Heart left ventricle (tissue), 16 donors: ENCODE data around the gene WDPCP. TPM values are rescaled to one million over a fixed set of nuclear protein-coding genes. Genes with fewer than 3 reads are reported as not detected.

Experiments used
- ATAC-seq, 4 donors: fragments of 200-7000 bp; cut with Tn5 transposase; one replicate each; pipeline ENCODE4 v1.9.1; 2020 to 2022; ENCODE audit warnings: moderate library complexity in 4 of 4, mild to moderate bottlenecking in 3 of 4, moderate number of reproducible peaks in 1 of 4
- DNase-seq, 5 donors: peaks; one replicate each; pipeline ENCODE4 v3.0.0-alpha.2; 2020
- H3K27ac ChIP-seq, 12 donors: fragments of 200-600 bp; sonication (generic) in 4 of 12; one replicate each; pipeline versions ENCODE4 v1.5.0 to v1.8.0; 2016 to 2022; ENCODE audit warnings: mild to moderate bottlenecking in 2 of 12
- H3K27me3 ChIP-seq, 9 donors: fragments of 200-600 bp; sonication (generic) in 2 of 9; one replicate each; pipeline versions ENCODE4 v1.5.1 to v1.8.0; 2016 to 2022; ENCODE audit warnings: mild to moderate bottlenecking in 3 of 9
- H3K36me3 ChIP-seq, 9 donors: fragments of 200-600 bp; sonication (generic) in 2 of 9; one replicate each; pipeline versions ENCODE4 v1.5.0 to v1.8.0; 2018 to 2022; ENCODE audit warnings: mild to moderate bottlenecking in 2 of 9
- H3K4me1 ChIP-seq, 12 donors: fragments of 200-600 bp; sonication (generic) in 4 of 12; one replicate each; pipeline versions ENCODE4 v1.5.0 to v1.8.0; 2016 to 2022; ENCODE audit warnings: mild to moderate bottlenecking in 3 of 12
- H3K4me3 ChIP-seq, 12 donors: fragments of 200-600 bp; sonication (generic) in 4 of 12; one replicate each; pipeline versions ENCODE4 v1.5.0 to v1.8.0; 2017 to 2022; ENCODE audit warnings: mild to moderate bottlenecking in 9 of 12, moderate library complexity in 4 of 12
- H3K9me3 ChIP-seq, 12 donors: fragments of 200-600 bp; sonication (generic) in 4 of 12; one replicate each; pipeline versions ENCODE4 v1.5.0 to v1.8.0; 2016 to 2022; ENCODE audit warnings: mild to moderate bottlenecking in 1 of 12
- POLR2A ChIP-seq, 2 donors: fragments of 450-650 bp; IDR thresholded peaks; one replicate each; pipeline ENCODE4 v1.6.1; 2017; ENCODE audit warnings: antibody characterized with exemption in 2 of 2, mild to moderate bottlenecking in 2 of 2, moderate library complexity in 2 of 2
- WGBS, 4 donors: extraction: QIAGEN DNeasy Blood & Tissue Kit in 2 of 4; methylation state at CpG; one replicate each; pipeline versions ENCODE4 v1.1.5 to v1.1.7; 2013 to 2018; 5-methylcytosine and 5-hydroxymethylcytosine counted together
- intact Hi-C, 10 donors: fragments of 100-400 bp; cut with DNase I; formaldehyde crosslinking; loops; one replicate each; pipeline versions ENCODE4 v1.11.1 to v1.14.2; 2022
- polyA plus RNA-seq, 2 donors: library from polyadenylated mRNA; stranded (reverse); fragments of 200-250 nt; gene quantifications; one replicate each; pipeline ENCODE4 v1.2.3, GENCODE V29; 2013
- total RNA-seq, 9 donors: library from RNA; depleted of rRNA in 2 of 9; stranded (reverse); fragments of >200 nt in 2 of 9; fragmentation: NEBNext Ultra II Directional in 3 of 9; extraction: Animal tissue kit (Norgen Biotek cat#: 25700) in 3 of 9; gene quantifications; one replicate each; pipeline versions ENCODE4 v1.1.0 to v1.2.4, GENCODE V29; 2016 to 2023
- TF ChIP-seq, protein P1 (sequence below), 12 donors: fragments of 200-600 bp; sonication (generic) in 4 of 12; IDR thresholded peaks; one replicate each; pipeline versions ENCODE4 v1.5.0 to v1.8.0; 2018 to 2022; ENCODE audit warnings: antibody characterized with exemption in 12 of 12, mild to moderate bottlenecking in 5 of 12
- donor health status: ischemic (EF 13 %, LVEDD 7.1; RV severe dilation, severe dysfunction).
- donor health status: healthy with polysubstance abuse.
- donor health status: DM: no; HTN: yes; CAD: no.
- donor health status: DM: no; HTN: no; CAD: no.
- donor health status: ischemic (EF 25% LVEDD 6.9; RV normal size, moderate dysfunction).
- donor health status: ischemic (EF 25% LVEDD 5.7; RV mildly dilated, moderate dysfunction).
- donor health status: healthy.
- donor health status: DM: yes; HTN: yes; CAD: no.
- donor health status: ischemic (EF 35%, LVEDD 5.7; RV mildly dilated, moderate dysfunction).
- donor health status: nonischemic (EF 11% LVEDD 7.7; RV severe dilation, severe dysfunction).
- donor health status: DM: yes; HTN: yes; CAD: no.
- donor health status: PGD.
- donor health status: ischemic (EF 29% LVEDD 5.4; RV normal size, mild dysfunction).
- donor health status: nonischemic (EF 23%, LVEDD 6.1; RV moderate dilation, normal function).

The WDPCP gene
- total and polyA plus RNA-seq, 11 donors, result 3.2 to 32.2 (median 16.5) TPM

GRCh38 chr2:63399156-63399555 is 189.1 kb downstream of the WDPCP start:
- DNase-seq, result no peak
- ATAC-seq, result no peak
- Histone ChIP-seq H3K4me1 (no peaks in the 10 kb centered on the region), H3K36me3 (peaks cover 0 to 36% (median 8%) of the 10 kb centered on the region in 9 donors), H3K9me3 (peaks cover 0 to 23% (median 0%) of the 10 kb centered on the region in 12 donors), H3K27me3 (no peaks in the 10 kb centered on the region), H3K4me3 (no peak overlapping the region), H3K27ac (no peak overlapping the region)
- TF ChIP-seq, protein P1, sequence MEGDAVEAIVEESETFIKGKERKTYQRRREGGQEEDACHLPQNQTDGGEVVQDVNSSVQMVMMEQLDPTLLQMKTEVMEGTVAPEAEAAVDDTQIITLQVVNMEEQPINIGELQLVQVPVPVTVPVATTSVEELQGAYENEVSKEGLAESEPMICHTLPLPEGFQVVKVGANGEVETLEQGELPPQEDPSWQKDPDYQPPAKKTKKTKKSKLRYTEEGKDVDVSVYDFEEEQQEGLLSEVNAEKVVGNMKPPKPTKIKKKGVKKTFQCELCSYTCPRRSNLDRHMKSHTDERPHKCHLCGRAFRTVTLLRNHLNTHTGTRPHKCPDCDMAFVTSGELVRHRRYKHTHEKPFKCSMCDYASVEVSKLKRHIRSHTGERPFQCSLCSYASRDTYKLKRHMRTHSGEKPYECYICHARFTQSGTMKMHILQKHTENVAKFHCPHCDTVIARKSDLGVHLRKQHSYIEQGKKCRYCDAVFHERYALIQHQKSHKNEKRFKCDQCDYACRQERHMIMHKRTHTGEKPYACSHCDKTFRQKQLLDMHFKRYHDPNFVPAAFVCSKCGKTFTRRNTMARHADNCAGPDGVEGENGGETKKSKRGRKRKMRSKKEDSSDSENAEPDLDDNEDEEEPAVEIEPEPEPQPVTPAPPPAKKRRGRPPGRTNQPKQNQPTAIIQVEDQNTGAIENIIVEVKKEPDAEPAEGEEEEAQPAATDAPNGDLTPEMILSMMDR (IDR thresholded peaks at IDR 0.05), result no peak
- TF ChIP-seq POLR2A (IDR thresholded peaks at IDR 0.05), result no peak
- intact Hi-C loops, result no loop called here

GRCh38 chr2:63379451-63379850 is 208.8 kb downstream of the WDPCP start:
- ATAC-seq, result no peak
- no peaks in the 10 kb centered on the region for H3K9me3 ChIP-seq
- 93 to 96% (median 94%) methylated on average over 4 of the region's 4 CpGs for WGBS, 4 donors
- H3K36me3 ChIP-seq, result peaks cover 0 to 21% (median 3%) of the 10 kb centered on the region in 9 donors
- DNase-seq, result no peak
- intact Hi-C loops, result no loop called here
- H3K4me1 ChIP-seq, result no peaks in the 10 kb centered on the region
- H3K27me3 ChIP-seq, result no peaks in the 10 kb centered on the region
- TF ChIP-seq, protein P1 (IDR thresholded peaks at IDR 0.05), result no peak
- TF ChIP-seq POLR2A (IDR thresholded peaks at IDR 0.05), result no peak
- H3K4me3 ChIP-seq, result no peak overlapping the region
- H3K27ac ChIP-seq, result no peak overlapping the region

GRCh38 chr2:63378589-63378988 is 209.7 kb downstream of the WDPCP start:
- H3K4me3 ChIP-seq, result no peak overlapping the region
- DNase-seq, result no peak
- H3K4me1 ChIP-seq, result no peaks in the 10 kb centered on the region
- ATAC-seq, result no peak
- H3K36me3 ChIP-seq, result peaks cover 0 to 21% (median 3%) of the 10 kb centered on the region in 9 donors
- TF ChIP-seq POLR2A (IDR thresholded peaks at IDR 0.05), result no peak
- TF ChIP-seq, protein P1 (IDR thresholded peaks at IDR 0.05), result no peak
- intact Hi-C loops, result no loop called here
- no peak overlapping the region for H3K27ac ChIP-seq
- H3K27me3 ChIP-seq, result no peaks in the 10 kb centered on the region
- WGBS, 4 donors, result 86 to 94% (median 94%) methylated on average over 1 of the region's 1 CpG
- H3K9me3 ChIP-seq, result no peaks in the 10 kb centered on the region

DNA sequence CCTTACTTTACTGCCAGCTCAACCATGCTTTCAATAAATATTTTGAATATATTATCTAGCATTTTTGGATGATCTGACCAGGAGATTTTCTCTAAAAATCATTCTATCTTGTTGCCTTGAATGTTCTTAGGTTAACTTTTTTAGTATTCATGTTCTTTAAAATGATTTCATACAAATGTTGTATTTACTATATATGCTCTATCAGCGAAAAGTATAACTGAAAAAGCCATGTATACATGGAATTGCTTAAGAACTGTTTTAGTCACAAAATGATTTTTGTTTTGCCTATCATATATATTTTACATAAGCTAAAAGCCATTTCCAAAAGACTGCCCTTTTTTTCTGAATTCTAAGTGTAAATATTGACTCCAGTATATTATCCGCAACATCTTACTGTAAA is 213.9 kb downstream of the WDPCP start:
- WGBS, 4 donors, result 94 to 99% (median 97%) methylated on average over 2 of the region's 2 CpGs
- ATAC-seq, result no peak
- intact Hi-C loops, result no loop called here

More for the DNA sequence above, 213.9 kb downstream of the WDPCP start:
- no peak for TF ChIP-seq POLR2A (IDR thresholded peaks at IDR 0.05)
- TF ChIP-seq, protein P1 (IDR thresholded peaks at IDR 0.05), result no peak
- Histone ChIP-seq H3K36me3 (peaks cover 0 to 18% (median 0%) of the 10 kb centered on the region in 9 donors), H3K27me3 (no peaks in the 10 kb centered on the region), H3K9me3 (peaks cover 0 to 31% (median 14%) of the 10 kb centered on the region in 12 donors), H3K27ac (no peak overlapping the region), H3K4me1 (no peaks in the 10 kb centered on the region), H3K4me3 (no peak overlapping the region)
- no peak for DNase-seq
